Middle frontal gyrus (tissue), 1 donor: Measurements from ENCODE around the gene NPY4R2.
"Not testable (repeated sequence)": the region's sequence is repeated elsewhere in the genome, so short reads cannot be mapped to it uniquely, and the experiment has no call there.

Experiments
- DNase-seq: peaks from one replicate; pipeline ENCODE4 v3.0.0-alpha.2; 2015; ENCODE audit warnings: low spot score; ENCODE audit errors: extremely low spot score

NPY4R2 gene

GRCh38 chr10:47918475-47918874, at the start of gene NPY4R2:
Gene NPY4R2, plus strand, starts transcription at chr10:47918662. Its CDS starts 3,326 bp downstream, at chr10:47921988.
- DNase-seq = not testable (repeated sequence)

- DNase-seq = not testable (repeated sequence)
These were observed 47.6 kb upstream of the NPY4R2 start for GRCh38 chr10:47870887-47871286.

GRCh38 chr10:47871485-47872180, 46.8 kb upstream of the NPY4R2 start:
- not testable (repeated sequence) for DNase-seq

- not testable (repeated sequence) for DNase-seq
These were observed 46.2 kb upstream of the NPY4R2 start for GRCh38 chr10:47872236-47872635.

GRCh38 chr10:47884239-47884638, 34.2 kb upstream of the NPY4R2 start:
- not testable (repeated sequence) for DNase-seq

- DNase-seq = not testable (repeated sequence)
These were observed 33.5 kb upstream of the NPY4R2 start for GRCh38 chr10:47884934-47885333.

- not testable (repeated sequence) for DNase-seq
These were observed 32.1 kb upstream of the NPY4R2 start for GRCh38 chr10:47886356-47886755.

GRCh38 chr10:47886827-47887226, 31.6 kb upstream of the NPY4R2 start:
- DNase-seq = not testable (repeated sequence)

GRCh38 chr10:47890737-47891136, 27.7 kb upstream of the NPY4R2 start:
- DNase-seq = not testable (repeated sequence)

GRCh38 chr10:47892494-47893261, 25.8 kb upstream of the NPY4R2 start:
- not testable (repeated sequence) for DNase-seq

- not testable (repeated sequence) for DNase-seq
These were observed 23.9 kb upstream of the NPY4R2 start for GRCh38 chr10:47894571-47894970.

GRCh38 chr10:47897813-47898212, 20.6 kb upstream of the NPY4R2 start:
- DNase-seq = not testable (repeated sequence)

GRCh38 chr10:47909333-47909732, 9.1 kb upstream of the NPY4R2 start:
- DNase-seq = not testable (repeated sequence)

GRCh38 chr10:47910486-47910885, 8.0 kb upstream of the NPY4R2 start:
- DNase-seq = not testable (repeated sequence)

GRCh38 chr10:47914052-47914451, 4.4 kb upstream of the NPY4R2 start:
- DNase-seq = not testable (repeated sequence)

- not testable (repeated sequence) for DNase-seq
These were observed 2.5 kb upstream of the NPY4R2 start for GRCh38 chr10:47915849-47916548.

GRCh38 chr10:47920610-47921009, 2.1 kb downstream of the NPY4R2 start:
- not testable (repeated sequence) for DNase-seq

- not testable (repeated sequence) for DNase-seq
These were observed 4.0 kb downstream of the NPY4R2 start for GRCh38 chr10:47922503-47922902.

GRCh38 chr10:47924628-47925027, 6.2 kb downstream of the NPY4R2 start:
- DNase-seq = not testable (repeated sequence)

GRCh38 chr10:47927147-47927916, 8.9 kb downstream of the NPY4R2 start:
- not testable (repeated sequence) for DNase-seq

- not testable (repeated sequence) for DNase-seq
These were observed 9.8 kb downstream of the NPY4R2 start for GRCh38 chr10:47928225-47928624.
